Activated CD8-positive, alpha-beta memory T cell treated with anti-CD3 and anti-CD28 coated beads for 24 hours (primary cell): ENCODE data around the gene ADRA2C.

Experiments
- DNase-seq: peaks from one replicate; pipeline ENCODE4 v3.0.0-alpha.2; 2020

Gene ADRA2C

DNA sequence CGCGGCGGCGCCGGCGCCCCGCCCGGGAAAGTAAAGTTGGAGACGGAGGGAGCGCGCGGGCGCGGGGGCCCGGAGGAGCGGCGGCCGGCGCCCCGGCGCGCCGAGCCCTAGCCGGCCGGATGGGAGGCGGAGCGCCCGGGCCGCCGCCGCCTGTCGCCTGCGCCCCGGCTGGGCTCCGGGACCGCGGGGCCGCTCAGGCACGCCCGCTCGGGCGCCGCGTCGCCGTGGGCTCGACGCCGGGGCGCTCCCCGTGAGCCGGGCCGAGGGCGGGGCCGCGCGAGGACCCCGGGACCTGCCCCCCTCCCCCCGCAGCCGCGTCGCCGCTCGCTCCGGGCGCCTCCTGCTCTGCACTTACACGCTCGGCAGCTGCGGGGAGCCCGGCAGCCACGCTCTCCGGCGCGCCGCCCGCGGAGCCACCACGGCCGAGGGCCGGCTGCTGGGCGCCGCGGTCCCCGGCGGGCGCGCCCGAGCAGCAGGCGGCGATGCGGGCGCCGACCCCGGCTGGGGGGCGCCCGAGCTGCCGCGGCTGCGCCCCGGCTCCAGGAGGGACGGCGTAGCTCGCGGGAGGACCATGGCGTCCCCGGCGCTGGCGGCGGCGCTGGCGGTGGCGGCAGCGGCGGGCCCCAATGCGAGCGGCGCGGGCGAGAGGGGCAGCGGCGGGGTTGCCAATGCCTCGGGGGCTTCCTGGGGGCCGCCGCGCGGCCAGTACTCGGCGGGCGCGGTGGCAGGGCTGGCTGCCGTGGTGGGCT is at the start of gene ADRA2C:
ADRA2C (plus strand) TSS at position 350 of the 749 bp plus-strand sequence; CDS start at position 572, 222 bp downstream.
- no peak for DNase-seq

DNA sequence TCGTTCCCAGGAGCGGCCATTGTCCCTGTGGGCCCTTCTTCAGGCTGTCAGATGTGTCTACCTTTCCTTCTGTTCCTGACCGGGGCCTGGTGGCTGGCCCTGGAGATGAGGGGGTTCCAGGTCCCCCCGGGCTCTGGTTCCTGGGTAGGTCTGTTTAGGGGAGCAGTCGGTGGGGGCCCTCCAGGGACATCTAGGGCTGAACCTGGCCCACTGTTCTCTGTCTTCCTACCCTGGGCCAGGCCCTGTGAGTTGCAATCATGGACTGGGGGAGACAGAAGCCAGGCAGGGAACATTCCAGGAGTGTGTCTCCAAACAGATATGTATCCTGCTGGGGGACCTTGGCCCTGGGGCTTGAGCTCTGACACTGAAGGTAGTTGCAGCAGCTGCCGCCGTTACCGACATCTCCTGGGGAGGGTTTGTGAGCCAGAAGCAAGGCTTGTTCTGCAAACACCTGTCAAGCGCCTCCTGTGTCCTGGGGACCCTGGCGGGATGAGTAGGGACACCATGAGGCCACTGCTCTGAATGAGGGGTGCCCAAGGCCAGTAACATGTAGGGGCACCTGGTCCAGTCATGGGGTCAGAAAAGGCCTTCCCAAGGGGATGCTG is 49.5 kb upstream of the ADRA2C start:
- no peak for DNase-seq

- DNase-seq = no peak
Observed at GRCh38 chr4:3717241-3717640, 48.9 kb upstream of the ADRA2C start.

DNA sequence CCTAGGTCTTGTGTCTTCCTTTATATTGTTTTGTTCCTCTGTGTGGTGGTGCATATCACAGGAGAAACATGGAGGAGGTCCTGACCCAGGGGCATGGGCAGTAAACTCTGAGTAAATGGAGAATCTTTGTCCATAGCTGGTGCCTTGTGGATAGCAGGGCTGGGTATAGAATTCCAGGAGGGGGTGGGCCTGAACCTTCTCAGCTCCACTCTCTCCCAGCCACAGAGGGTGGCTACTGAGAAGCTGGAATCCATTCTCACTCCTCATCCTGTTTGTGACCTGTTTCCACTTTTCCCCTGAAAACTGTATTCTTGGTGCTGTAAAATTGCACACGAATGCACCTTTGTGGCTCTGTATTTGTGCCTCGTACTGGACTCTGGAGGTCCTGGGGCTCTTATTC is 47.7 kb upstream of the ADRA2C start:
- DNase-seq = no peak

DNA sequence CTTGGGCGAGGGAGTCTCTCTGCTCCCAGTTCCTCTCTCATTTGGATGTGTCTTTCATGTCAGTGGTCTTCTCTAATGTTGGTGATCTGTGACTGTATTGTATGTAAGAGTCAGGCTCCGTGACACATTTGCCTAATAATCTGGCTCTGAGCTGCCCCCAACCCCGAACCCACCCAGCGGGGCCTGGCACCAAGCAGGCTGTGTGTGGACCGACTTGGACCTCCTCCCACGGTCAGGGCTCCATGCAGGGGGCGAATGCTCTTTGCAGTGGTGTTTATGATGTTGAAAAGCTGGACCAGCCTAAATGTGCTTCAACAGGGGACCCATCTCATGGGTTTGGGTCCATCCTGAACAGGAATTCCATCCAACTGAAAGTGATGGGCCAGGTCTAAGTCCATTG is 47.0 kb upstream of the ADRA2C start:
- DNase-seq = no peak

DNA sequence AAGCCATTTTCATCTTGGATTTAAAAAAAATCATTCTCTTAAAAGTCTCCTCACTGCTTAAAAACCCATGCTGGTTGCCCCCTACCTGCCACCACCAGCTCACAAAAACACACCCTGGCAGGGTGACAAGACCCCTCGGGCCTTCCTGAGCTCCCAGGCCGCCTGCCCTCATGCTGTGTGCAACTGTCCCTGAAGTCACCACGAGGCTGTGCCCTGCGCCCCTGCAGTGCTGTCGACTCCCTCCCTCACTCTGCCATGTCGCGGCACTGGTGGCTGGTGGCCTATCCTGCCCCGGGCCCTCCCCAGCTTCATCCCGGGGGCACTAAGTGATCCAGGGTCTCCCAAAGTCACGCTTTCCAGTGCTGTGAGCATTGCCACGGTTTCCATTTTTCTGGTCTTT is 46.3 kb upstream of the ADRA2C start:
- DNase-seq = no peak

DNA sequence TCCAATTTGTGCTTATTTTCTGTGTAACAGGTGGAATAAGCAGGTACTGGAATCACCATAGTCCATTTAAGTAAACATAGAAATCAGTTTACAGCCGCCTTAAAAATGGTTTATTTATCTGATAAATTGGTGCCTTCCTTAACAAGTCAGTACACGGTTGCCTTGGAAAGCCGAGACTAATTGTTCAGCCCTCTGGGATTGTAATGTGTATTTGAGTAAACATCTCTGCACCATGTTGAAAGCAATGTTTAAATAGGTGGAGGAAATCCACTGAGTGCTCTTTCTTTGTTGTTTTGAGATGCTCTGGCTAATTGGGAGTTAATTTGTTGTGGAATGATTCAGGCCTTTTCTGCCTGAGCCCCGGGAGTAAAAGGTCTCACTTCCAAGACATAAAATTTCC is 45.7 kb upstream of the ADRA2C start:
- no peak for DNase-seq

DNA sequence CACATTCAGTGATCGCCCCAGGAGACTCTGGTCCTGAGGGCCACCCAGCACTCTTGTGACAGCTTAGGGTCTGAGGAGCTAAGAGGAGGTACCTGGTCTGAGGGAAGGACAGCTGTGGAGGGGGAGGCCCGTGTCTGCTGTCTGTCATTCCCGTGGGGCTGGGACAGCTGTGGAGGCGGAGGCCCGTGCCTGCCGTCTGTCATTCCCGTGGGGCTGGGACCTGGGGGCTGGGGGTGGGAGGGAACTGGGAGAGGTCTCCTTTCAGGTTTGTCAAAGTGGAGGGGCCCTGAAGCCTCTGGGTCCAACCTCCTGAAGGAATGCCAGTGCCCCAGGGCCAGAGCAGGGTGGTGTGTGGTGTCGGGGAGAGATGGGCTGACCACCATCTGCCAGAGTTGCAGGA is 45.0 kb upstream of the ADRA2C start:
- no peak for DNase-seq

DNA sequence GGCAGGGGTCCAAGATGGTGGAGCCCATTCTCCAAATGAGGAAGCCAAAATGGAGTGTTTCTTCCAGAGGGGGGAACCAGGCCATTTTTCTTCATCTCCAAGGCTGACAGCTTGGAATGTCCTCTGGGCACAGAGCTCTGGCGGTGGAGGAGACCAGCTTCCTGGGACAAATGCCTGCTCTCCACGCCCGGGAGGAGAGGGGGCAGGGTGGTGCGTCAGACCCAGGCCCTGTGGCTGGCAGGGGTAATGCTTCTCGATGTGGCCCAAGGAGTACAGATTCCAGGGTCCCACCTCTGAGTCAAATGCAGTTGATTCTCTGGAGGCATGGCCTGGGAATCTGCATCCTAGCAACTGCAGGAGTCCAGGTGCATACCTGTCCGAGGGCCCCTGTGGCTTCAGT is 44.6 kb upstream of the ADRA2C start:
- DNase-seq = no peak

DNA sequence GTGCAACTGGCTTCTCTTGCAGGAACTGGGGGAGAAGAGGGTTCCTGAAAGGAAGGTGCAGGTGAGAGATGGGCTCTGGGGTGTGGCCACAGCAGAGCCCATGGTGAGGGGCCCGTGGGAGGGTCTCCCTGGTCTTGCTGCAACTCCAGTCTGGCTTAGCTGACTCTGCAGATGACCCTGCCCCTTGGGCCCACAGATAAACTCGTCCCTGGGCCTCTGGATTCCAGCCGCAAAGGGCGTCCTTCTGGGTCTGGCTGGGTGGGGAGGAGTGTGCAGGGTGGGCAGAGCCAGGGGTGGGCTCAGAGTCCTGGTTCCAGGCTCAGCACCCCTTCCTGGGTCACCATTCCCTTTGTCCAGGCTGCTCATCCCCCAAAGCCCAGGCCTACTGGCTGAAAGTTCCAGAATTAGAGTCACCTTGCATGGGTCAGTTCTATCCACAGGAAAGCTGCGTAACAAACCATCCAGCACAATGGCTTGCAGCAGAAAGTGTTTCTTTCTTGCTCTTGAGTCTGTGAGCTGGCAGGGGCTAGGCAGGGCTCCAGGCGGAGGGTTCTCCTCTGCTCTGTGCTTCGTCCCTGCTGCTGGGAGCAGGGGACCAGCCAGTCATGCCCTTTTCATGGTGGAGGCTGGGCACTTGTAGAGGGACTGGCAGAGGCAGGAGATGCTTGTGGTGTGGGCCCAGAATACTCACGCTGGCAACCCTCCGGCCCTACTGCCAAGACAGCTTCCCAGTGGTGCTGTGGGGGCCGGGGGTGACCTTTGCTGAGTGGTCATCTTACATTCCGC is 43.5 kb upstream of the ADRA2C start:
- no peak for DNase-seq

DNA sequence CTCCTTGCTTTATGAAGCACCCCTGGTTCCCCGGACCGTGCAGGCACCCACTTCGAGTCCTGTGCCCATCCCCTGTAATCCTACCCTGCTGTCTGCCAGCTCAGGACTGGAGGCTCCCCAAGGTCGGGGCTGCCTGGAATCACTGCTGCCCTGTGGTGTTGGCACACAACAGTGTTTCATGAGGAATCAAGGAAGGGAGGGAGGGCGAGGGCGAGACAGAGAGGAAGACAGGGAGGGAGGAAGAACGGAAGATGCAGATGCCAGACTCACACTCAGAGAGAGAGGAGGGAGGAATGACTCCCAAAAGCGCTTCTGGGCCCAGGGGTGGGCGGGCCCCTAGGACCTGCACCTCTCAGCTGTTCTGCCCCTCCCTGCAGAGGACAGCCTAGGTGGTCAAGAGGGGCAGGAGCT is 42.9 kb upstream of the ADRA2C start:
- no peak for DNase-seq

GRCh38 chr4:3724319-3725231 is 41.6 kb upstream of the ADRA2C start:
- no peak for DNase-seq

DNA sequence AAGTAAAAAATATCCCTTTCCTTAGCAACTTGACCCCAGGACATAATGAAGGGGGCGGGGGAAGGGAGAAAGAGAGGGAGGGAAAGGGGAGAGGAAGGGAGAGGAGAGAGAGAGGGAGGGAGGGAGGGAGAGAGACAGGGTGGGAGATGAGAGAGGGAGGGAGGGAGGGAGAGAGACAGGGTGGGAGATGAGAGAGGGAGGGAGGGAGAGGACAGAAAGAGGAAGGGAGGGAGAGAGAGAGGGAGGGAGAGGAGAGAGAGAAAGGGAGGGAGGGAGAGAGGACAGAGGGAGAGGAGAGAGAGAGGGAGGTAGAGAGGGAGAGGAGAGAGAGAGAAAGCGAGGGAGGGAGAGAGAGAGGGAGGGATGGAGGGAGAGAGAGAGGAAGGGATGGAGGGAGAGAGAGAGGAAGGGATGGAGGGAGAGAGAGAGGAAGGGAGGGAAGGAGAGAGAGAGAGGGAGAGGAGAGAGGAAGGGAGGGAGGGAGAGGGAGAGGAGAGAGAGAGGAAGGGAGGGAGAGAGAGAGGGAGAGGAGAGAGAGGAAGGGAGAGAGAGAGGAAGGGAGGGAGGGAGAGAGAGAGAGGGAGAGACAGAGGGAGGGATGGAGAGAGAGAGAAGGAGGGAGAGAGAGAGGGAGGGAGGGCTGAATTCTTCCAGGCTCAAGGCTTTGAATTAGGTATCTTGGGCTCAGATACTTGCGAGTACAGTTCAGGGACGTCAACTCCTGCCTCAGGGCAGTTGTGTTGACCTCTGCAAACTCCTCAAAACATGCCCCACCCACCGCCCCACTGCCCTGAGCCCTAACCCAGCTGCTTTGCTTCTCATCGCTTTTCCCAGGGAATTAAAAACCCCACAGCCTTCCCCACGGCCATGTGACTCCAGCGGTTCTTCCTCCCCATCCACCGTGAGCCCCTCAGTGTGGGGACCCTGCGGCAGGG is 40.0 kb upstream of the ADRA2C start:
- DNase-seq = no peak

GRCh38 chr4:3727847-3728469 is 38.2 kb upstream of the ADRA2C start:
- no peak for DNase-seq

GRCh38 chr4:3729188-3729881 is 36.9 kb upstream of the ADRA2C start:
- no peak for DNase-seq

DNA sequence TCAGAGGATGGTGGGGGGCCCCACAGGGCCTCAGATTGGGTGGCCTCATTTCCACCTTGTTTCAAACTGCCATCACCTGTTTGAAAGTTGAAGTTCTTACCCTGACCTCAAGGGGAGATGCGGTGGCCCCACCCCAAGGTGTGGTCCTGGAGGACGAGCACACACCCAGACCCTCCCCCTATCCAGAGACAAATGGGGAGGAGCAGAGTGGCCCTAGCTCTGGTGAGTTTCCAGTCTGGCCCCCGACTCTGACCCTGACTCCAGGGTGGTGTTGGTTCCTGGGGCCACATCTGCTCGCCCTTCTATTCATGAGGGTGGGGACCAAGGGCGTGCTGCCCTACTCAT is 36.3 kb upstream of the ADRA2C start:
- DNase-seq = no peak

DNA sequence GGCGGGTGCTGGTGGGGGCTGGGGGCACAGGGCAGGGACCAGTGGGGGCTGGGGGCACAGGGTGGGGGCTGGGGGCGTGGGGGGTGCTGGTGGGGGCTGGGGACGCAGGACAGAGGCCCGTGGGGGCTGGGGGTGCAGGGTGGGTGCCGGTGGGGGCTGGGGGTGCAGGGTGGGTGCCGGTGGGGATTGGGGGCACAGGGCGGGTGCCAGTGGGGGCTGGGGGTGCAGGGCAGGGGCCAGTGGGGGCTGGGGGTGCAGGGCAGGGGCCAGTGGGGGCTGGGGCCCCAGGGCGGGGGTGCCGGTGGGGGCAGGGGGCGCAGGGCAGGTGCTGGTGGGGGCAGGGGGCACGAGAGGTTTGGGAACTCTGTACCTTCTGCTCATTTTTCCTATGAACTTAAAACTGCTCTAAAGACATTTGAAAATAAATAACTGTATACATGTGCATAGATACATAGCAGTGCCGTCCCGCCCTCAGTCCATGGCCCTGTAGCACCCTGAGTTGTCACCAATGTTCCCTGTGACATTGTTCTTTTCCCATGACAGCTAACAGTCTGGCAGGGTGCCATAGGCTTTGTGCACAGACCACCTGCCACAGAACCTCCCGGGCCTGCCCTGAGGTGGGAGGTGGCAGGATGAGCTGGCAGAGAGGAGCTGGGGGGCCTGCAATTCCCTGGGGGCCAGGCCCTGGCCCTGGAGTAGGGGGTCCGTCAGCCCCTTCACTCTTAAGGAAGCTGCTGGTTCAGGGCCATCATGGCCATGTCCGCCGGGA is 35.6 kb upstream of the ADRA2C start:
- DNase-seq = no peak

DNA sequence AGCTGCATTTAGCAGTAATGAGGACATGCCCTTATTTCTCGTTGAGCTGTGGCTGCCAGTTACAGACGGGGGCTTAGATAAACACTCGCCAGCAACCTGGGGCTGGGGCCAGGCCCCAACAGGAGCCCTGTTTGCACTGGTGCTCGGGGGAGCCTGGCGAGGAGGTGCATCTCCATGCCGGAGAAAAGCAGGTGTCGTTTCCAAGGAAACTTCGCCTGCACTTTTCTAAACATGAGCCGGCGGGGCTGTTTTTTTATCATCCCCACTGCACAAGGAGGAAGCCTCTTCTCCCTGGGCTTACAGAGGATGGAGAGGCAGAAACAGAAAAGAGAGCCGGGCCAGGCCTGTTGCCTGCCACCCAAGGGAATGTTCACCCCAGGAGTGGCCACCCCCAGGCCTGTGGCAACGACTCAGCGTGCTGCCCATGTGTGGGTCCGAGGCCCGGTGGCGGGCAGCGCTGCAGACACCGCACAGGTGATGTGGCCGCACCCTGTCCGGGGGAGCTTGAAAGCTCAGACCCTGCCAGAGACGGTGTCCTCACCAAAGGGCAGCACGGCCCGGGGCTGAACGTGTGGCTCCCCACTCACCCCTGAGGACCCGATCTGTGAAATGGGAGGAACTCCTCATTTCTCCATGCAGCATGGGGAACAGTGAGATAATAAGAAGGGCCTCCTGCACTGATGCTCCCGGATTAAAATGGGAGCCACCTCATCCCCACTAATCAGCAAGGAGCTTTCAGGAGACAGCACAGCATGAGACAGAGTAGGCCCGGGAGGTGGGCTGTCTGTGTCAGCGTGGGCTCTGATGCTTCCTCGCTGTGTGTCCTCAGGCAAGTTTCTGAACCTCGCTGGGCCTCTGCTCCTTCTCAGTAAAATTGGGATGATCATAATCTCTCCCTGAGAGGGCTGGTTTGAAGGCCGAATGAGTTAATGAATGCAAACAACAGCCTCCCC is 33.8 kb upstream of the ADRA2C start:
- DNase-seq = no peak

DNA sequence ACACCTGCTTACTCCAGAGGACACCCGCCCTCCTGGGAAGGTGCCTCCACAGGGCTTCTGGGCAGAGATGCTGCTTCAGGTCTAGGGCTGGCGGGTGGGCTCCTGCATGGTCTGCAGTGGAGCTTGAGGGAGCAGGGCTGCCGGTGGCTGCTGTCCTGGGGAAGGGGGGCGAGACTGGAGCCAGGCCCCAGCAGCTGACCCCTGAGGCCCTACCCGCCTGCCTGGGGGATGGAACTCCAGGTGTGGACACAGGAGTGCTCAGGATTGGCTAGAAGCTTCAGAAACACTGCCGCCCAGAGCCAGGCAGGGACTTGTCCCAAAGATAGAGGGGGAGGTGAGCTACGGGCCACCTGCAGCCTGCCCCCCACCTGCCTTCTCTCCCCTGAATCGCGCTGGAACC is 33.0 kb upstream of the ADRA2C start:
- DNase-seq = no peak
